Psoas muscle (tissue), 8 donors: Measurements from ENCODE around the gene IRF8. TPM values are rescaled to one million over a fixed set of nuclear protein-coding genes. Genes with fewer than 3 reads are reported as not detected.

ENCODE experiments used
- ATAC-seq, 4 donors: fragments of 200-7000 bp; cut with Tn5 transposase; one replicate each; pipeline ENCODE4 v1.9.1; 2020; ENCODE audit warnings: moderate library complexity in 3 of 4, mild to moderate bottlenecking in 2 of 4
- DNase-seq, 2 donors: peaks; one replicate each; pipeline ENCODE4 v3.0.0-alpha.2; 2020
- H3K27ac ChIP-seq: fragments of 200-600 bp; one replicate; pipeline ENCODE4 v1.8.0; 2022
- H3K27me3 ChIP-seq, 3 donors: fragments of 200-600 bp in 1 of 3; one replicate each; pipeline versions ENCODE4 v1.6.1 to v1.8.0; 2013 to 2022; ENCODE audit warnings: low read length in 2 of 3, mild to moderate bottlenecking in 2 of 3, moderate library complexity in 1 of 3; ENCODE audit not compliant: insufficient read depth in 3 of 3
- H3K36me3 ChIP-seq, 2 donors: fragments of 200-600 bp in 1 of 2; one replicate each; pipeline versions ENCODE4 v1.6.1 to v1.8.0; 2013 to 2022; ENCODE audit warnings: low read depth in 1 of 2, mild to moderate bottlenecking in 1 of 2, moderate library complexity in 1 of 2; ENCODE audit not compliant: insufficient read depth in 1 of 2
- H3K4me1 ChIP-seq: fragments of 200-600 bp; one replicate; pipeline ENCODE4 v1.8.0; 2022
- H3K4me3 ChIP-seq: fragments of 200-600 bp; one replicate; pipeline ENCODE4 v1.8.0; 2022; ENCODE audit warnings: mild to moderate bottlenecking
- H3K9me3 ChIP-seq: fragments of 200-600 bp; one replicate; pipeline ENCODE4 v1.8.0; 2022
- CTCF ChIP-seq: fragments of 200-600 bp; IDR thresholded peaks from one replicate; pipeline ENCODE4 v1.8.0; 2022; ENCODE audit warnings: antibody characterized with exemption
- WGBS, 3 donors: extraction: QIAGEN DNeasy Blood & Tissue Kit; methylation state at CpG; one replicate each; pipeline versions ENCODE4 v1.1.6 to v1.1.7; 2013; 5-methylcytosine and 5-hydroxymethylcytosine counted together
- intact Hi-C, 2 donors: fragments of 100-400 bp; cut with DNase I; formaldehyde crosslinking; loops; one replicate each; pipeline versions ENCODE4 v1.11.0 to v1.14.2; 2022
- polyA plus RNA-seq, 3 donors: library from polyadenylated mRNA; stranded (reverse); fragments of 200-250 nt; gene quantifications; one replicate each; pipeline ENCODE4 v1.2.3, GENCODE V29; 2013
- total RNA-seq, 4 donors: library from RNA; stranded (reverse); fragmentation: NEBNext Ultra II Directional in 2 of 4; extraction: Animal tissue kit (Norgen Biotek cat#: 25700) in 2 of 4; gene quantifications; one replicate each; pipeline versions ENCODE4 v1.2.1 to v1.2.4, GENCODE V29; 2021 to 2023
- donor health status: healthy with polysubstance abuse.
- donor health status: DM: no; HTN: no; CAD: no; lungs with moderate emphysema.
- donor health status: Bipolar disorder and iron deficiency.
- donor health status: healthy.
- donor health status: DM: yes; HTN: yes; CAD: no.
- donor health status: DM: no; HTN: no; CAD: no.
- donor health status: DM: no; HTN: no; CAD: no.
- donor health status: DM: yes; HTN: yes; CAD: no.

IRF8 gene
- total and polyA plus RNA-seq, 7 donors, result 0.23 to 2.8 (median 1.1) TPM

GRCh38 chr16:85853547-85854545 is 45.1 kb upstream of the IRF8 start:
- Histone ChIP-seq H3K4me3 (no peak overlapping the region), H3K36me3 (no peaks in the 10 kb centered on the region), H3K27me3 (peaks cover 0 to 7% (median 3%) of the 10 kb centered on the region in 3 donors), H3K27ac (no peak overlapping the region), H3K4me1 (no peaks in the 10 kb centered on the region), H3K9me3 (peaks cover 7% of the 10 kb centered on the region)
- intact Hi-C loops, result no loop called here
- no peak for TF ChIP-seq CTCF
- 67 to 75% (median 72%) methylated on average over 16 of the region's 16 CpGs for WGBS, 3 donors
- ATAC-seq (no peak), DNase-seq (no peak)

DNA sequence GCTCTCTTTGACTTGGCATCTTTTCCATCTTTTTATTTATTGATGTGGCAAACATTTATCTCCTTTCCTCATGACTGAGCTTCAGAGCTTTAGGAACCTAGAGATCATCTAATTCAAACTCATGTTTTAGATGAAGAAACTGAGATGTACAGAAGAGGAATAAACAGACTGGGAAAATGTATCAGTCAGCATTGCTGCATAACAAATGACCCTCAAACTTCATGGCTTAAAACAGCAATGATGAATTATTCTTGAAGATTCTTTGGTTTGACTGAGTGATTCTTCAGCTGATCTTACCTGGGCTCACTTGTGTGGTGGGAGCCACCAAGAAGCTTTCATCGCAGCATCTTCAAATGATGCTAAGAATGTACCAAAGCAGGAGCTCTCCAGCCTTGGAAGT is 44.0 kb upstream of the IRF8 start:
- no peaks in the 10 kb centered on the region for H3K4me1 ChIP-seq
- WGBS, 3 donors, result 96 to 100% (median 98%) methylated on average over 1 of the region's 1 CpG
- no peaks in the 10 kb centered on the region for H3K36me3 ChIP-seq
- ATAC-seq (no peak), DNase-seq (no peak)
- H3K27me3 ChIP-seq, result peaks cover 0 to 5% (median 0%) of the 10 kb centered on the region in 3 donors
- intact Hi-C loops, result no loop called here
- peaks cover 7% of the 10 kb centered on the region for H3K9me3 ChIP-seq
- no peak for TF ChIP-seq CTCF
- H3K4me3 ChIP-seq, result no peak overlapping the region
- no peak overlapping the region for H3K27ac ChIP-seq

GRCh38 chr16:85856079-85856478 is 42.9 kb upstream of the IRF8 start:
- Histone ChIP-seq H3K27ac (no peak overlapping the region), H3K4me1 (no peaks in the 10 kb centered on the region), H3K36me3 (no peaks in the 10 kb centered on the region), H3K4me3 (no peak overlapping the region), H3K9me3 (peaks cover 7% of the 10 kb centered on the region), H3K27me3 (peaks cover 0 to 5% (median 0%) of the 10 kb centered on the region in 3 donors)
- 63 to 77% (median 73%) methylated on average over 6 of the region's 6 CpGs for WGBS, 3 donors
- DNase-seq (no peak), ATAC-seq (no peak)
- intact Hi-C loops, result no loop called here
- no peak for TF ChIP-seq CTCF

DNA sequence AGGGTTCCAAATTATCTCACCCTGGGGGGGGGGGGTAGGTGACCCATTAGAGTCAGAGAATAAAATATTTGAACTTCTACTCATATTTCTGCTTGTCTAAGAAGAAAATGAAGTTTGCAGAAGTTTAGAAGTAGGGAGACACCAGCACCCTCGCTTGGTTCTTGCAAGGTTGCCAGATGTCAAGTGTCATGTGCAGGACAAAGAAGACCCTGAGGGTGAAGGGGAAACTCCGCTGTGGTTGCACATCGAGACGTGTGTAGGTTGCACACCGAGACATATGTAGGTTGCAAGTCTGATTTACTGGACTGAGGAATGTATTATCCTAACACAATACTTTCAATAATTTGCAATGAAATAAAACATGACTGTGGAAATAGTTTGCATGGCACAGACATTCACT is 42.4 kb upstream of the IRF8 start:
- Histone ChIP-seq H3K9me3 (peaks cover 7% of the 10 kb centered on the region), H3K27me3 (peaks cover 0 to 5% (median 0%) of the 10 kb centered on the region in 3 donors), H3K4me3 (no peak overlapping the region), H3K36me3 (no peaks in the 10 kb centered on the region), H3K4me1 (no peaks in the 10 kb centered on the region), H3K27ac (no peak overlapping the region)
- ATAC-seq (no peak), DNase-seq (no peak)
- intact Hi-C loops, result no loop called here
- no peak for TF ChIP-seq CTCF
- 77 to 81% (median 80%) methylated on average over 5 of the region's 5 CpGs for WGBS, 3 donors
